Sigmoid colon (tissue), 7 donors: Measurements from ENCODE around the gene MAN2B1. TPM values are rescaled to one million over a fixed set of nuclear protein-coding genes. Genes with fewer than 3 reads are reported as not detected.
"Not testable (repeated sequence)": the region's sequence is repeated elsewhere in the genome, so short reads cannot be mapped to it uniquely, and the experiment has no call there.

Source experiments
- DNase-seq: peaks from one replicate; pipeline ENCODE4 v3.0.0-alpha.2; 2019
- H3K27ac ChIP-seq, 4 donors: fragments of 200-600 bp; sonication (generic); one replicate each; pipeline ENCODE4 v1.5.1; 2016 to 2019; ENCODE audit warnings: mild to moderate bottlenecking in 1 of 4
- H3K27me3 ChIP-seq, 3 donors: fragments of 200-600 bp; sonication (generic); one replicate each; pipeline ENCODE4 v1.5.1; 2019; ENCODE audit warnings: mild to moderate bottlenecking in 1 of 3
- H3K36me3 ChIP-seq, 4 donors: fragments of 200-600 bp; sonication (generic); one replicate each; pipeline ENCODE4 v1.5.1; 2016 to 2019
- H3K4me1 ChIP-seq, 4 donors: fragments of 200-600 bp; sonication (generic); one replicate each; pipeline ENCODE4 v1.5.1; 2017 to 2019
- H3K4me3 ChIP-seq, 4 donors: fragments of 200-600 bp; sonication (generic); one replicate each; pipeline ENCODE4 v1.5.1; 2017 to 2019; ENCODE audit warnings: mild to moderate bottlenecking in 2 of 4, moderate library complexity in 1 of 4
- H3K9me3 ChIP-seq, 4 donors: fragments of 200-600 bp in 3 of 4; sonication (generic) in 3 of 4; one replicate each; pipeline versions ENCODE4 v1.5.1 to v1.6.1; 2013 to 2019
- CTCF ChIP-seq, 4 experiments: fragments of 450-650 bp in 3 of 4; fragments of 200-600 bp in 1 of 4; IDR thresholded peaks; one replicate each; pipeline ENCODE4 v1.5.1; 2016 to 2019; ENCODE audit warnings: antibody characterized with exemption in 4 of 4, mild to moderate bottlenecking in 3 of 4, moderate library complexity in 2 of 4
- EP300 ChIP-seq, 4 donors: sonication (generic); formaldehyde crosslinking; IDR thresholded peaks; one replicate each; pipeline ENCODE4 v1.6.1; 2017; ENCODE audit warnings: antibody characterized with exemption in 4 of 4
- POLR2A ChIP-seq, 2 donors: fragments of 450-650 bp; IDR thresholded peaks; one replicate each; pipeline ENCODE4 v1.6.1; 2016; ENCODE audit warnings: antibody characterized with exemption in 2 of 2, mild to moderate bottlenecking in 2 of 2, moderate library complexity in 2 of 2
- POLR2AphosphoS5 ChIP-seq, 4 donors: sonication (generic); formaldehyde crosslinking; IDR thresholded peaks; one replicate each; pipeline ENCODE4 v1.6.1; 2017; ENCODE audit warnings: antibody characterized with exemption in 4 of 4
- WGBS, 2 donors: extraction: QIAGEN DNeasy Blood & Tissue Kit; methylation state at CpG; one replicate each; pipeline ENCODE4 v1.1.7; 2013; 5-methylcytosine and 5-hydroxymethylcytosine counted together
- intact Hi-C: fragments of 100-400 bp; cut with DNase I; formaldehyde crosslinking; loops from one replicate; pipeline ENCODE4 v1.15.1; 2023
- polyA plus RNA-seq, 3 donors: library from polyadenylated mRNA; stranded (reverse); fragments of 200-250 nt; gene quantifications; one replicate each; pipeline ENCODE4 v1.2.3, GENCODE V29; 2013
- total RNA-seq, 4 donors: library from RNA; depleted of rRNA; stranded (reverse); fragments of >200 nt; gene quantifications; one replicate each; pipeline ENCODE4 v1.1.0, GENCODE V29; 2016
- donor health status: healthy with polysubstance abuse.
- donor health status: Bipolar disorder and iron deficiency.
- donor health status: healthy.

Gene MAN2B1
- total and polyA plus RNA-seq, 7 donors: 26.4 to 75.6 (median 59.8) TPM

GRCh38 chr19:12649941-12650340 lies 16.6 kb downstream of the MAN2B1 start:
- H3K4me1 ChIP-seq: peaks cover 0 to 17% (median 15%) of the 10 kb centered on the region in 4 donors
- H3K36me3 ChIP-seq: peaks cover 0 to 5% (median under 1%) of the 10 kb centered on the region in 4 donors
- TF ChIP-seq POLR2AphosphoS5 (IDR thresholded peaks at IDR 0.05): no peak
- no peak for TF ChIP-seq EP300 (IDR thresholded peaks at IDR 0.05)
- no peaks in the 10 kb centered on the region for H3K9me3 ChIP-seq
- no peak overlapping the region for H3K27ac ChIP-seq
- H3K27me3 ChIP-seq: no peaks in the 10 kb centered on the region
- DNase-seq: no peak
- WGBS, 2 donors: 97 to 98% methylated on average over 10 of the region's 10 CpGs
- no peak overlapping the region for H3K4me3 ChIP-seq
- intact Hi-C loops: no loop called here

GRCh38 chr19:12648088-12648487 lies 18.5 kb downstream of the MAN2B1 start:
- Histone ChIP-seq H3K9me3 (no peaks in the 10 kb centered on the region), H3K4me1 (peaks cover 0 to 17% (median 15%) of the 10 kb centered on the region in 4 donors), H3K36me3 (no peaks in the 10 kb centered on the region), H3K27ac (no peak overlapping the region), H3K4me3 (peak overlapping the region; percentile 8 to 46 (median 37)), H3K27me3 (no peaks in the 10 kb centered on the region)
- no peak for TF ChIP-seq POLR2A (IDR thresholded peaks at IDR 0.05)
- TF ChIP-seq CTCF (IDR thresholded peaks at IDR 0.05): no peak
- no peak for TF ChIP-seq POLR2AphosphoS5 (IDR thresholded peaks at IDR 0.05)
- TF ChIP-seq EP300 (IDR thresholded peaks at IDR 0.05): no peak
- intact Hi-C loops: no loop called here
- WGBS, 2 donors: 14 to 44% methylated on average over 29 of the region's 29 CpGs
- DNase-seq: no peak

- TF ChIP-seq EP300 (IDR thresholded peaks at IDR 0.05) (no peak), POLR2A (IDR thresholded peaks at IDR 0.05) (no peak), POLR2AphosphoS5 (IDR thresholded peaks at IDR 0.05) (no peak), CTCF (IDR thresholded peaks at IDR 0.05) (no peak)
- H3K27ac ChIP-seq: peak overlapping the region in 2 of 4 donors; percentile 1 to 11
- peak overlapping the region; percentile 8 to 46 (median 37) for H3K4me3 ChIP-seq
- H3K27me3 ChIP-seq: no peaks in the 10 kb centered on the region
- no peaks in the 10 kb centered on the region for H3K36me3 ChIP-seq
- H3K4me1 ChIP-seq: peaks cover 0 to 17% (median 15%) of the 10 kb centered on the region in 4 donors
- H3K9me3 ChIP-seq: no peaks in the 10 kb centered on the region
- intact Hi-C loops: no loop called here
- DNase-seq: peak; percentile 83
- 8 to 38% methylated on average over 31 of the region's 31 CpGs for WGBS, 2 donors
Measured at GRCh38 chr19:12647490-12648071, 19.0 kb downstream of the MAN2B1 start.

GRCh38 chr19:12647047-12647446 lies 19.5 kb downstream of the MAN2B1 start:
- intact Hi-C loops: no loop called here
- no peak for TF ChIP-seq POLR2AphosphoS5 (IDR thresholded peaks at IDR 0.05)
- Histone ChIP-seq H3K4me1 (peaks cover 0 to 17% (median 15%) of the 10 kb centered on the region in 4 donors), H3K4me3 (peak overlapping the region in 1 of 4 donors; percentile 46), H3K27ac (peak overlapping the region in 2 of 4 donors; percentile 1 to 11), H3K9me3 (no peaks in the 10 kb centered on the region), H3K36me3 (no peaks in the 10 kb centered on the region), H3K27me3 (no peaks in the 10 kb centered on the region)
- no peak for DNase-seq
- 42 to 76% methylated on average over 8 of the region's 8 CpGs for WGBS, 2 donors

- Histone ChIP-seq H3K9me3 (no peaks in the 10 kb centered on the region), H3K4me1 (peaks cover 0 to 17% (median 15%) of the 10 kb centered on the region in 4 donors), H3K4me3 (no peak overlapping the region), H3K27ac (no peak overlapping the region), H3K27me3 (no peaks in the 10 kb centered on the region), H3K36me3 (no peaks in the 10 kb centered on the region)
- intact Hi-C loops: no loop called here
- DNase-seq: no peak
- TF ChIP-seq POLR2AphosphoS5 (IDR thresholded peaks at IDR 0.05): no peak
- TF ChIP-seq EP300 (IDR thresholded peaks at IDR 0.05): no peak
- TF ChIP-seq CTCF (IDR thresholded peaks at IDR 0.05): no peak
- no peak for TF ChIP-seq POLR2A (IDR thresholded peaks at IDR 0.05)
- WGBS, 2 donors: 87 to 94% methylated on average over 10 of the region's 10 CpGs
Measured at GRCh38 chr19:12646551-12646950, 20.0 kb downstream of the MAN2B1 start.

GRCh38 chr19:12643716-12644115 lies 22.8 kb downstream of the MAN2B1 start:
- 96 to 97% methylated on average over 14 of the region's 14 CpGs for WGBS, 2 donors
- H3K4me3 ChIP-seq, intact Hi-C loops, DNase-seq, H3K27ac ChIP-seq, H3K27me3 ChIP-seq, H3K9me3 ChIP-seq, H3K36me3 ChIP-seq: not testable (repeated sequence)
- peaks cover 0 to 28% (median 26%) of the 10 kb centered on the region in 4 donors for H3K4me1 ChIP-seq
